Fibroblast of lung (primary cell): ENCODE results near the gene ADM.

Experiments used
- CTCF ChIP-seq, 2 donors: IDR thresholded peaks in 1 of 2; conservative IDR thresholded peaks in 1 of 2; 1 replicate in 1 of 2; 2 replicates in 1 of 2; pipeline ENCODE4 v1.5.1; 2011 to 2012; ENCODE audit warnings: low read length in 2 of 2, control low read depth in 1 of 2, inconsistent platforms in 1 of 2, low read depth in 1 of 2, mild to moderate bottlenecking in 1 of 2
- EZH2 ChIP-seq: IDR thresholded peaks from 2 replicates; pipeline ENCODE4 v1.5.1; 2012; ENCODE audit warnings: low read length, control low read depth, mild to moderate bottlenecking; ENCODE audit errors: missing control alignments

GRCh38 chr11:10267821-10268220, 37.1 kb upstream of the ADM start:
- TF ChIP-seq EZH2 (no peak), CTCF (conservative IDR thresholded peaks at IDR 0.05 in 1 of 2, IDR thresholded peaks at IDR 0.05 in 1 of 2; ENCODE audit: low read depth in 1 of 2, low read length in 2 of 2) (no peak)
